ENCODE measurements around the gene NPAS3.

The NPAS3 gene

GRCh38 chr14:33541171-33541570 lies 602.5 kb downstream of the NPAS3 start:
- no peak for TF ChIP-seq GATA2 (IDR thresholded peaks at IDR 0.05; ENCODE audit: low read depth, low read length)
- TF ChIP-seq GATA3 (IDR thresholded peaks at IDR 0.05; ENCODE audit: low read depth, low read length): no peak

- TF ChIP-seq GATA3 (IDR thresholded peaks at IDR 0.05; ENCODE audit: low read depth, low read length) (no peak), GATA2 (IDR thresholded peaks at IDR 0.05; ENCODE audit: low read depth, low read length) (no peak)
These were observed 603.9 kb downstream of the NPAS3 start for GRCh38 chr14:33542338-33543287.

DNA sequence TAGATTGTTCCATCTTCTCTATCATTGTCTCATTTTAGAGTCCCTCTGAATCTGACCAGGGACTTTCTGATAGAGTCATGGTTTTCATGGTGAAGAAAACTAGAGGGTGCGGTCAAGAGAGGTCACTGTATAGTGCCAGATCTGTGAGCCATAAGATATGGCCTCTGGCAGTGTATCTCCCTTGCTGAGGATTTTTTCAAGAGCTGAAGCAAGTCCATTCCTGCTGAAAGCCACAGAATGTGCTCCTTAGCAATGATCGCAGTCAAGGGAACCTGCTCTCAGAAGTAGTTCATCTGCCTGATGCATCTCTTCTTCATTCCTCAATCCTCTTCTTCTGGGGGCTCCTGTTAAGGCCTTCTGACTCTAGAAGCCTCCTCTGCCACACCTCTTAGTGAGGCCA lies 607.0 kb downstream of the NPAS3 start:
- TF ChIP-seq GATA2 (IDR thresholded peaks at IDR 0.05; ENCODE audit: low read depth, low read length) (no peak), GATA3 (IDR thresholded peaks at IDR 0.05; ENCODE audit: low read depth, low read length) (no peak)

GRCh38 chr14:33548606-33549005 lies 609.9 kb downstream of the NPAS3 start:
- no peak for TF ChIP-seq GATA3 (IDR thresholded peaks at IDR 0.05; ENCODE audit: low read depth, low read length)

DNA sequence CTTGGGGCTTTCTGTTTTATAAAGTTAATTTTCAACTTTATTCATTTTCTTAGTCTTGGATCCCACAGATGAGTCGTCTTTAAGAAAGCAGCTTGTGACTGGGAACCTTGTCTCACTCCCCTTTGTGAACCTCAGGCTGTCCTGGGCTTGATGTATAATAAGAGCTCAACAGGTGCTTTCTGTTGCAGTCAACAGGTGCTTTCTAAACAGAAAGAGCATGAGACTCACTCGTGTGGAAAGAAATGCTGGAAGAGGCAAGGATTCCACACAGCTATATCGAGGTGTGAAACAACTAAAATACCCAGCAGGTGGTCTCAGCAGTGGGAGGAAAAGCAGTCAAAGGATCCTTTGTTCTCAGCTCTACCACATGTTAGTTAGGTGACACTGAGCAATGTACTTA lies 613.3 kb downstream of the NPAS3 start:
- TF ChIP-seq GATA2 (IDR thresholded peaks at IDR 0.05; ENCODE audit: low read depth, low read length) (no peak), GATA3 (IDR thresholded peaks at IDR 0.05; ENCODE audit: low read depth, low read length) (no peak)

- TF ChIP-seq GATA2 (IDR thresholded peaks at IDR 0.05; ENCODE audit: low read depth, low read length) (no peak), GATA3 (IDR thresholded peaks at IDR 0.05; ENCODE audit: low read depth, low read length) (no peak)
These were observed 615.1 kb downstream of the NPAS3 start for GRCh38 chr14:33553706-33554278.

DNA sequence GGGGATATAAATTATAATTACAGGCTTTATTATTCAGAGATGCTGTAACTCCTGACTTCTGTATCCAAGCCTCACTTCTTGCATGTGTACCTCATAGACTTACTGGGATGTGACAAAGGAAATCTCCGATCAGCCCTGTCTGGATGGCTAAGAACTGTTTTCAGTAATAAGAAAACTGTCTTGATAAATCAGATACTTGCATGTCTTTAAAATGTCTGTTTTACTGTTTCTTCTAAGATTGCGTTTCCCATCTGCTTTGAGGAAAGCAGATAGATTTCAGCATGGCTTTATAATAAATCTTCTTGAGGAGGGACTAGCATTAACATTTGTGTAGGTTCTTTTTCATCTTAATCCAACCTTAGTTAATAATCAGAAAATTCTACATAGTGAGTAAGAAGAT lies 616.3 kb downstream of the NPAS3 start:
- TF ChIP-seq GATA2 (IDR thresholded peaks at IDR 0.05; ENCODE audit: low read depth, low read length) (no peak), GATA3 (IDR thresholded peaks at IDR 0.05; ENCODE audit: low read depth, low read length) (no peak)

DNA sequence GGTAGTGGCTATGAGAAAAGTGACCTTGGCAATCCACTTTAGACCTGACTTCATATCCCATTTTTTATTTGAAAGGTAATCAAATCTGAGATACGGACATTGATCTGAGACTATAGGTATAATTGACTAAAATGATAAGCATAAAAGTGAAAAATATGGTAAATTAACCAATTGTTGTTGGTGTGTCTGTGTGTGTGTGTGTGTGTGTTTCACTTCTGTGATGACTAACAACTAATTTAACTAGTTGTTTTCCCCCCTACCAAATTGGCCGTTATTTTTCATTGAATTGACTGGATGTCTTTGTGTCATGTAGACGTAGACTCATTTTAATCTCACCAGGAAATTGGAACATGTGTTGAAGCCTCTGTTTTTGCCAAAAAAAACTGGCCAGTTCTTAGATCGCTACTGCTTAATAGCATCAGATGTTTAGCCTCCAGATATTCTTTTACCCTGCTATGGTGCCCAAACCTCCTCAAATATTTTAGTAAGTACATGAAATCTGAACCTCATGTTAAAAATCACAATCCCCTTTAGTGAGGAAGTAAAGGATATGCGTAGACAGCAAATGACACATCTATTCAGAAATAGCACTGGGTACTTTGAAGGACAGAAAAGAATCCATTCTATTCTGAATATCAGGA lies 617.2 kb downstream of the NPAS3 start:
- TF ChIP-seq GATA3 (IDR thresholded peaks at IDR 0.05; ENCODE audit: low read depth, low read length) (no peak), GATA2 (IDR thresholded peaks at IDR 0.05; ENCODE audit: low read depth, low read length) (no peak)

- TF ChIP-seq GATA2 (IDR thresholded peaks at IDR 0.05; ENCODE audit: low read depth, low read length) (no peak), GATA3 (IDR thresholded peaks at IDR 0.05; ENCODE audit: low read depth, low read length) (no peak)
These were observed 617.9 kb downstream of the NPAS3 start for GRCh38 chr14:33556382-33557121.

GRCh38 chr14:33560718-33561431 lies 622.2 kb downstream of the NPAS3 start:
- no peak for TF ChIP-seq GATA3 (IDR thresholded peaks at IDR 0.05; ENCODE audit: low read depth, low read length)
- no peak for TF ChIP-seq GATA2 (IDR thresholded peaks at IDR 0.05; ENCODE audit: low read depth, low read length)

DNA sequence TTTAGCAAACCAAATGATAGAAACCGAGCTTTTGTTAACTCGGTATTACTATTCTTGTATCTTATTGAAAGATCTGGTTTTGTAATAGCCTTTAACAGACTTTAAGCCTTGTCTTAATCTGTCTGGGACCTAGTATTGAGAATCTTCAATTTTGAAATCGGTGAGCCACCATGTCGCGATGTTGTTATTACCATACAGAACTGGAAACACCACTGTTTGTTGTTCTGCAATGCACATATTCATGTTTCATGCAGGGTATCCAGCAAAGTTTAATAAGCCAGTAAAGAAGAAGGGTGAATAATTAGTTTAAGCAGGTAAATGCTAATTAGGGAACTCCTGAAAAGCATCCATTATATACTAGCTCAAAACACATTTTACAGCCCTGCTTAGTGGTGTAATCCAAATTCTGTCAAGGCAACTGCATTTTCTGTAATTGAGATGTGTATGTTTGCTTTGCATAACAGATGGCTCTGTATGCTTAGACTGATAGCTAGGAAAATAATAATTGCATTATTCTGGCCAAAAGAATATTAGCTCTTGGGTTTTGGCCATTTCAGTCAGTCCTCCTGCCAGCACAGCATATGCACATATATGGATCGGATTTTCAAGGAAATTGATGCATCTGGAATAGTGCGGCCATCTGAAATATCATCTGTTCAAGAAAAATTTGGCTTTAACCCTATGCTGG lies 623.0 kb downstream of the NPAS3 start:
- TF ChIP-seq GATA2 (IDR thresholded peaks at IDR 0.05; ENCODE audit: low read depth, low read length) (no peak), GATA3 (IDR thresholded peaks at IDR 0.05; ENCODE audit: low read depth, low read length) (no peak)

GRCh38 chr14:33563191-33563900 lies 624.7 kb downstream of the NPAS3 start:
- no peak for TF ChIP-seq GATA2 (IDR thresholded peaks at IDR 0.05; ENCODE audit: low read depth, low read length)
- TF ChIP-seq GATA3 (IDR thresholded peaks at IDR 0.05; ENCODE audit: low read depth, low read length): no peak

DNA sequence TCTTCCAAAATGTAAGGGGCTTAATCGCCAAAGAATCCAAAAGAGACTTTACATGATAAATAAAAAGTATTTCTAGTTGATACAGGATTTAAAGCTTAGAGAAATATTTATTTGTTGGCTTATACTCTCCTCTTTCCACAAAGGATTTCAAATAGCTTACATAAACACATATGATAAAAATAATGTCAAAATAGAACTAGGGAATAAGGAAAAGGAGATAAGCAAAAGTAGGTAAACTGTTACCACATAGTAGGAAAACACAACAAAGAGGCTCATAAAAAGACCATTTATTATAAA lies 625.2 kb downstream of the NPAS3 start:
- TF ChIP-seq GATA3 (IDR thresholded peaks at IDR 0.05; ENCODE audit: low read depth, low read length) (no peak), GATA2 (IDR thresholded peaks at IDR 0.05; ENCODE audit: low read depth, low read length) (no peak)
